Activated CD8-positive, alpha-beta memory T cell treated with anti-CD3 and anti-CD28 coated beads for 36 hours (primary cell): ENCODE results near the gene FSD1L. TPM values are rescaled to one million over a fixed set of nuclear protein-coding genes. Genes with fewer than 3 reads are reported as not detected.
"Not testable (repeated sequence)": the region's sequence is repeated elsewhere in the genome, so short reads cannot be mapped to it uniquely, and the experiment has no call there.

Experiments used
- CTCF ChIA-PET: fragments of 350-600 bp; sonication (Branson Sonifier 250); formaldehyde crosslinking; loops from one replicate; lab custom pipeline; 2021; ENCODE audit warnings: antibody characterized with exemption; lab: Charles Lee
- POLR2A ChIA-PET: fragments of 350-600 bp; sonication (Branson Sonifier 250); formaldehyde crosslinking; loops from one replicate; lab custom pipeline; 2021; ENCODE audit warnings: antibody characterized with exemption; lab: Charles Lee
- total RNA-seq, 2 experiments: library from RNA; stranded (reverse); gene quantifications; one replicate each; pipeline ENCODE4 v1.2.3, GENCODE V29; 2021

The FSD1L gene
- total RNA-seq, 2 experiments from 2014 or later: 3.2 to 5.1 TPM

DNA sequence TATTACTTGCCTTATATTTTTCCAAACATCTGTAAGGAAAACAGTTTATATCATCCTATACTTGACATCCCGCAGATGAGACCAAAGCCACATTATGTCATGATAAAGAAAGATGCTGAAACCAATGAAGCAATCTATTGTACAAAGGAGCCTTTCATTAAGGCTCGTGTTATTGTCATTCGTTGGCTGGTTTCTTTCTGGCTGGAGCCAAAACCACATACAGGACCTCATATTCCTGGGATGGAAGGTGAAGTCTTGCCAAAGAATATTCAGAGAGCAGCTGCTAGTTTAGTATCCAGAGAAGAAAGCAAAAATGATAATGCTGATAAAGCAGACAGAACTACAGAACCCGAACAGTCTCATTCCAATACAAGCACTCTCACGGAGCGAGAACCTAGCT, 73.2 kb downstream of the FSD1L start:
- CTCF ChIA-PET, POLR2A ChIA-PET: not testable (repeated sequence)

DNA sequence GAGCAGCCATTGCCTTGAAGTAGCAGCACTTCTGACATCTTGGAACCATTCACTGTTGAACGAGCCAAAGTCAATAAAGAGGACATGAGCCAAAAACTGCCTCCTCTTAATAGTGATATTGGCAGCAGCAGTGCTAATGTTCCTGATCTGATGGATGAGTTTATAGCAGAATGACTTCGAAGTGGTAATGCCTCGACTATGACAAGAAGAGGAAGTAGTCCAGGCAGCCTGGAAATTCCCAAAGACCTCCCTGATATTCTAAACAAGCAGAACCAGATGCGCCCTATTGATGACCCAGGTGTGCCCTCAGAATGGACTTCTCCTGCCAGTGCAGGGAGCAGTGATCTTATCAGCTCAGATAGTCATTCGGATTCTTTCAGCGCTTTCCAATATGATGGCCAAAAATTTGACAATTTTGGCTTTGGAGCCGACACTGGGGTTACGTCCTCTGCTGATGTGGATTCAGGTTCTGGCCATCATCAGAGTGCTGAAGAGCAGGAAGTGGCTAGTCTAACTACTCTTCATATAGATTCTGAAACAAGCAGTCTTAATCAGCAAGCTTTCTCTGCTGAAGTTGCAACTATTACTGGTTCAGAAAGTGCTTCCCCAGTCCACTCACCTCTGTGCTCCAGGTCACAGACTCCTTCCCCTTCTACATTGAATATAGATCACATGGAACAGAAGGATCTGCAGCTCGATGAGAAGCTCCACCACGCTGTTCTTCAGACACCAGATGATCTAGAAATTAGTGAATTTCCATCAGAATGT, 75.0 kb downstream of the FSD1L start:
- POLR2A ChIA-PET, CTCF ChIA-PET: not testable (repeated sequence)

DNA sequence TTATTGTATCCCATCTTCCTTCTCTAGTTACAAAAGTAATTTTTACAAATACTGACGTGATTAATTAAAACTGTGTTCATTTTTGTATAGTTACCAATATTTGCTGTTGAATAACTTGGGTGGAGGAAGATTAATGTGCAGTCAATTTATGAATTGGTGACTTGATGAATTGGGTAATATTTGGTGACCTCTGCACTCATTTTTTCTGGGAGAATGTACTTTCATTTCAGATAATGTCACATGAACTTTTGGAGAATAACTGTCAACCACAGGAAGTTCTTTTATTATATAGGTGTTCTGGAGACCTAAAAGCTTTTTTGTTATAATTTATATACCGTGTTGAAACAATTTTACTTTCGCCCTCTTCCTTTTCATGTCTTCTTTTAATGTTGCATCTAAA, 83.7 kb downstream of the FSD1L start:
- CTCF ChIA-PET: no interaction called here
- POLR2A ChIA-PET: no interaction called here

DNA sequence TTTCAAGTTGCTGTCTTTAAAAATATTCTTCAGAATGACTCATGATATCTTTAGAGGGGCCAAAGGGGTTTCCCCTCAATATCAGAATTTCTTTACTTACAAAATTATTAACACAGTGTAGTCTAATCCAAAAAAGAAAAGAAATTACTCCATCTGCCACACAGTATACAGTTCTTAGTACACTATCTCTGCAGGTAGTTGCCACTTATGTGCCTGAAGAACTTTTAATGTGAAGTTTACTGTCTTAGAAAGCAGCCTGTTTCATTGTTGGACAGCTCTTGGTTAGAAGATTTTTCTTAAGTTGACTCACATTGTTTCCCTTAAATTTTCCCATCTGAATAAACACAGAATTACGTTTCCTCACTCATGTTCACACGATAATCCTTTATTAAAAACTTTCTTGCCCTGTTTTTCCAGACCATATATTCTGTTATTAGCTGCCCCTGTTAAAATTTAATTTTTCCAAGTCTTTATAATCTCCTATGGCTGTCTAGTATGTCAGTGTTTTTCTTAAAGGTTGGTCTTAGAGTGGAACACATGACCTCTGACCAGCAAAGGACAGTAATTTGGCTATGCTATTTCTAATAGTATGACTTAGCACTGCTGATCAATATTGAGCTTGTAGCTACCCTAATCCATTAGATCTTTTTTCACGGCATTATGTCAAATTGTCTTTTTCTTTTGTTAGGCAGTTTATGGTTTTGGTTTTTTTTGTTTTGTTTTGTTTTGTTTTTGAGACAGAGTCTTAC, 88.3 kb downstream of the FSD1L start:
- ChIA-PET CTCF (no interaction called here), POLR2A (no interaction called here)

DNA sequence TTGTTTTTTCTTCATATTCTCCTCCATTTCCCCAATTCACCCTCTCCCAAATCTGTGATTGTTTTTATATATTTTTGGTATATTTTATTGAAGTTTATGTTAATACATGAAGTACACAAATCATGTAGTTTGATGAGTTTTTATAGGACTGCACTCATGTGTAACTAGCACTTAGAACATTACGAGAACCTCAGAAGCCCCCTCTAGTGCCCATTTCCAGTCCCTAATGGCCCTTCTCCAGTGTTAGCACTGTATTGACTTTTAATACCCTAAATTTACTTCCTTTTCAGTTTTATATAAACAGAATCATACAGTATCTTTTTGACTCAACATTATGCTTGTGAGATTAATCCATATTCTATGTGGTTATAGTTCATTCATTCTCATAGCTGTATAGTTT, 91.6 kb downstream of the FSD1L start:
- ChIA-PET POLR2A (no interaction called here), CTCF (no interaction called here)

DNA sequence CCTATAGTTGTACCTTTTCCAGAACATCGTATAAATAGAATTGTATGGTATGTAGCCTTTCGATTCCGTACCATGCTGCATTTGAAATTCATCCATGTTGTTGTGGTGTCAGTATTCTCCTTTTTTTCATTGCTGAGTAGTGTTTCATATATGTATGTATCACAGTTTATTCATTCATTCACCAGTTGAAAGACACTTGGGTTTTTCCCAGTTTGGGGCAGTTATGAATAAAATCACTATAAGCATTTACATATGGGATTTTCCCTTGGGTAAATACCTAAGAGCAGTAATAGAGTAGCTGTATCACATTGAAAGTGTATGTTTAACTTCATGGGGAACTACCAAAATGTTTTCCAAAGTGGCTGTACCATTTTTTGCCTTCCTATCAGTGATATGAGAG, 94.0 kb downstream of the FSD1L start:
- ChIA-PET CTCF (no interaction called here), POLR2A (interaction anchor here (0.8 kb wide), 1 partner anchor 1631 kb away, joined by 3 read pairs; no protein-coding TSS in a partner anchor)

DNA sequence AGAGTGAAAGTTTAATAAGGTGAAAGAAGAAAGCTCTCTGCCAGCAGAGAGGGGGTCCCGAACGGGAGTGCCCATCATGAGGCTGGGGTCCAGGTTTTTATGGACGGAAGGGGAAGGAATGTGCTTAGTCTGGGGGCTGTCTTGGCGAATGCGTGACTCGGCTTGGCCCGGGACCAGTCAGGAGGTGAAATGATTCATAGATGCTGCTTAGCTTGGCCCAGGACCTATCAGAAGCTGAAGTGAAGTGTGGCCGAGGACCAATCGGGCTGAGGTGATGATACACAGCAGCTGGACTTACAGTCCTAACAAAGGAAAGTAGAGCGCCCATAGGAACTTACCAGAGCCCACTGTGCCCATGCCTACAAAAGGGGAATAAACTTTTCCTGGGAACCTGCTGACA, 106.2 kb downstream of the FSD1L start:
- ChIA-PET POLR2A (no interaction called here), CTCF (no interaction called here)

DNA sequence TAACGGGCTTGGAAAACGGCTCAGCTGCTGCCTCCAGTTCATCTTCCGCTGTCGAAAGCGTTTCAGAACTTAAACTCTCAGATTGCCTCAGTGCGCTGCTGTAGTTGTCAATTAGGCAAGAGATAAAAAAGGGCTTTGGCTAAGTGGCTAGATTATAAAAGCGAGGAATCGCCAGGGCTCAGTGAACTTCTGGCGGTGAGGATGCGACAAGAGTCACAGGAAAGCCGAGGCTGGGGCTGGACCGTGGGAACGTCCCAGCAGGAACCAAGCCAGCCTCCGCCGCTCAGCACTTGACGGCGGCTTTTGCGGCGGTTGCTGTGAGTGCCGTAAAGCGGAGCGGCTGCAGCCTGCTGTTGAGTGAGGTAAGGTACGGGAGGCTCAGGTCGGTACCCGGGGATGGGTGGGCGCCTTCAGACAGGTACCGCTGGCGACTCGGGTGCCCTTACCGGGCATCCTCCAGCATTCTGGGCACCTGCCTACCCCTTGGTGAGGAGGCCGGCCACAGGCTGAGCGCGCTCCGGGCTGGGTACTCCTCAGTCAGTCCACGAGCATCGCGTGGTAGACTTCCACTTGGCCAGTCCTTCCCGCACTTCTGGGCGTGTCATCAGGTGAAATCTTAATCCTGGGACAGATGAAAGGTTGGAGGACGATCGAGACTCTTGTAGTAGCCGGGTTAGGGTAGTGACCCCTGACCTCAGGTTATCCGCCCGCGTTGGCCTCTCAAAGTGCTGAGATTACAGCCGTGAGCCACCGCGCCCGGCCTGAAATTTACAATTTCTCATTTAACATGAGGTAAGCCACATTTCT, 110.2 kb downstream of the FSD1L start, which contains the start of gene FKTN:
Gene FKTN (plus strand): TSS at position 328 of the 807 bp plus-strand sequence. CDS start 16,902 bp downstream, outside the sequence.
- POLR2A ChIA-PET: no interaction called here
- CTCF ChIA-PET: no interaction called here

DNA sequence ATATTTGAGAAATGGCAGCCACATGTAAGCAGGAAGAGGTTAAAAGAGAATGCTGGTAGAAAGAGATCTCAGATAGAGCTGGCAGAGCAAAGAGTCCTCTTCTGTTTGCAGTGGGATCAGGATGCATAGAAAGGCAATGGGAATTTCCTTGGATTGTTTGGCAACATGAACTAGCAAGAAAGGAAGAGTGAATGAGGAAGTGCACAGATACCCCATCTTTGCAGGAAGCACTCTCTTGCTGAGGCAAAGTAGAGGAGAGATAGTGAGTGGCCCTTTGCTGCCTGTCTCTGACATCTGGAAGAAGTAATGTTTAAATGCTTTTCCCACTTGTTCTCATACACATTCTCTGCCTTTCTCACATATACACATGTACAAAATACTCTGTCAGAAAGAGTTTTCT, 124.6 kb downstream of the FSD1L start:
- CTCF ChIA-PET: no interaction called here
- POLR2A ChIA-PET: no interaction called here

DNA sequence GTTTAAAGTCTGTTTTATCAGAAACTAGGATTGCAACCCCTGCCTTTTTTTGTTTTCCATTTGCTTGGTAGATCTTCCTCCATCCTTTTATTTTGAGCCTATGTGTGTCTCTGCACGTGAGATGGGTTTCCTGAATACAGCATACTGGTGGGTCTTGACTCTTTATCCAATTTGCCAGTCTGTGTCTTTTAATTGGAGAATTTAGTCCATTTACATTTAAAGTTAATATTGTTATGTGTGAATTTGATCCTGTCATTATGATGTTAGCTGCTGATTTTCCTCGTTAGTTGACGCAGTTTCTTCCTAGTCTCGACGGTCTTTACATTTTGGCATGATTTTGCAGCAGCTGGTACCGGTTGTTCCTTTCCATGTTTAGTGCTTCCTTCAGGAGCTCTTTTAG, 132.1 kb downstream of the FSD1L start:
- POLR2A ChIA-PET, CTCF ChIA-PET: not testable (repeated sequence)

DNA sequence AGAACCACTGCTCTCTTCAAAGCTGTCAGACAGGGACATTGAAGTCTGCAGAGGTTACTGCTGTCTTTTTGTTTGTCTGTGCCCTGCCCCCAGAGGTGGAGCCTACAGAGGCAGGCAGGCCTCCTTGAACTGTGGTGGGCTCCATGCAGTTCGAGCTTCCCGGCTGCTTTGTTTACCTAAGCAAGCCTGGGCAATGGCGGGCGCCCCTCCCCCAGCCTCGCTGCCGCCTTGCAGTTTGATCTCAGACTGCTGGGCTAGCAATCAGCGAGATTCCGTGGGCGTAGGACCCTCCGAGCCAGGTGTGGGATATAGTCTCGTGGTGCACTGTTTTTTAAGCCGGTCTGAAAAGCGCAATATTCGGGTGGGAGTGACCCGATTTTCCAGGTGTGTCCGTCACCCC, 133.7 kb downstream of the FSD1L start:
- POLR2A ChIA-PET, CTCF ChIA-PET: not testable (repeated sequence)

DNA sequence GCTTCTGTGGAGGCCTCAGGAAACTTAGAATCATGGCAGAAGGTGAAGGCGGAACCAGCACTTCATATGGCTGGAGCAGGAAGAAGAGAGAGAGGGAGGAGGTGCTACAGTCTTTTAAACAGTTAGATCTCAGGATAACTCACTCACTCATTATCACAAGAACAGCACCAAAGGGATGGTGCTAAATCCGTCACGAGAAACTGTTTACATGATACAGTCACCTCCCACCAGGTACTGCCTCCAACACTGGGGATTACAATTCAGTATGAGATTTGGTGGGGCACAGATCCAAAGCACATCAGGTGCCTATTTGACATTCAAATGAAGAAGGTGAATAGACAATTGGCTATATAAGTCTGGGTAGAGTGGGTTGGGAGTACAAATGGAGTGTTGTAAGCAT, 145.3 kb downstream of the FSD1L start:
- POLR2A ChIA-PET: no interaction called here
- CTCF ChIA-PET: no interaction called here

Other genes with a start within 250 kb of the FSD1L start
- 1 to 10 TPM; 7.2 to 7.5 TPM for gene SLC44A1, start 203.4 kb upstream of the FSD1L start, total RNA-seq
- gene FKTN, start 110.1 kb downstream of the FSD1L start, total RNA-seq: 10 to 100 TPM; 16.8 to 18.8 TPM
- under 1 TPM in 1 of 2 experiments, not detected in 1; 0.29 TPM for gene TAL2, start 214.4 kb downstream of the FSD1L start, total RNA-seq
- 10 to 100 TPM; 16.7 to 18.3 TPM for gene TMEM38B, start 246.5 kb downstream of the FSD1L start, total RNA-seq